CD4-positive, alpha-beta T cell treated with Interleukin-15 for 1 hour (primary cell): Measurements from ENCODE around the gene MRPS12.
A peak's percentile ranks its signal among the peaks of the same experiment; 100 is the strongest.
"Not testable (repeated sequence)": the region's sequence is repeated elsewhere in the genome, so short reads cannot be mapped to it uniquely, and the experiment has no call there.

Experiments used
- DNase-seq: peaks from one replicate; pipeline ENCODE4 v3.0.0-alpha.2; 2020

Gene MRPS12

DNA sequence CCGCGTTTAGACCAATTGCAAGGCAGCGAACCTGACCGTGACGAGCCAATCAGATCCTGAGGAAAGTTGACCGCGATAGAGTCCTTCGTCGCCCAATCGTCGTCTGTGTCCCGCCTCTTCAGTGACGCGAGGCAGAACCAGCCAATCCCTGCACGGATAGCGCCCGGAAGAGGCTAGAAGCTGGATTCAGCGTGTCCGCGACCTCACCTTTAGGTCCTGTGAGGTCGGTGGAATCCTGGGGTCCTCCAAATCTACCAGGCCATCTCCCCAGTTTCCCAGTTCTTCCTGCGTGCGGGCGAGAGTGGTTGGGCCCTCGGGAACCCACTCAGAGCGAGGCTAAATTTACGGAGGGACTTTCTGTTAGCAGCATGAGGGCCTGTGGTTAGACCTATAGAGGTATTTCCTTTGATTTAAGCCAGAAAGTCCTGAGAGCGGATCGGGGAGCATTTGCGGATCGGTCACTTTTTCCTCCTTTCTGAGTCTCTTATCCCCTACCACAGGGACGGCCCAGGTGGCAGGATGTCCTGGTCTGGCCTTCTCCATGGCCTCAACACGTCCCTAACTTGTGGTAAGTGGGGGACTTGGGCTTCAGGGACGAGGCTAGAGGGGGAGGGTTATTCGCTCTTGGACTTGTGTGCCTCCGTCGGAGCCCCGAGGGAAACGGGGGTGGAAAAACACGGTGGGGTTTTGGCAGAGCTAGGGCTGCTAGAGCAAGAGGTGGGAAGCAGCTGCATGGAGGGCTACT is at the start of gene MRPS12:
MRPS12 (plus strand) TSS at position 169 of the 745 bp plus-strand sequence; CDS start at position 520, 351 bp downstream.
- peak; percentile 99 for DNase-seq

DNA sequence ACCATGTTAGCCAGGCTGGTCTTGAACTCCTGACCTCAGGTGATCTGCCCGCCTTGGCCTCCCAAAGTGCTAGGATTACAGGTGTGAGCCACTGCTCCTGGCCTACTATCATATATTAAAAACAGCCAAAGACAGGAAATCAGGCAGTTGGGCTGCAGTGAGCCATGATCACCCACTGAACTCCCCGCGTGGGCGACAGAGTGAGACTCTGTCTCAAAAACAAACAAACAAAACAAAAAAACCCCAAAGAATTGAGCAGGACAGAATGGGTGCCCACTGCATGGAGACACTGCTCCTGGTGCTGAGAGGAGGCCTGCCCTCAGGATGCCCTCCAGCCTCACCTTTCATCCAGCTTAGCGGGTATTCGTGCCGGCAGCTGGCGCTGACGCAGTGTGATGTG is 47.5 kb upstream of the MRPS12 start:
- no peak for DNase-seq

DNA sequence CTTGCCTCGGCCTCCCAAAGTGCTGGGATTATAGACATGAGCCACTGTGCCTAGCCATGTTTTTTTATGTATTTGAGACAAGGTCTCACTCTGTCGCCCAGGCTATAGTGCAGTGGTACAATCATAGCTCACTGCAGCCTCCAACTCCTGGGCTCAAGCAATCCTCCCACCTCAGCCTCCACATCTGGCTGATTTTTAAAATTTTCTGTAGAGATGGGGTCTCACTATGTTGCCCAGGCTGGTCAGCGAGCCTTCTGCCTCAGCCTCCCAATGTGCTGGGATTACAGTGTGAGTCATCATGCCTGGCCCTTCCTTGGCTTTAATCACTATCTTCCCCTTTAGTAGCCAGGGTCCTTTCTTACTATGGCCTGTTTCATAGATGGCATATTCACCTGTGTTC is 46.1 kb upstream of the MRPS12 start:
- DNase-seq: not testable (repeated sequence)

DNA sequence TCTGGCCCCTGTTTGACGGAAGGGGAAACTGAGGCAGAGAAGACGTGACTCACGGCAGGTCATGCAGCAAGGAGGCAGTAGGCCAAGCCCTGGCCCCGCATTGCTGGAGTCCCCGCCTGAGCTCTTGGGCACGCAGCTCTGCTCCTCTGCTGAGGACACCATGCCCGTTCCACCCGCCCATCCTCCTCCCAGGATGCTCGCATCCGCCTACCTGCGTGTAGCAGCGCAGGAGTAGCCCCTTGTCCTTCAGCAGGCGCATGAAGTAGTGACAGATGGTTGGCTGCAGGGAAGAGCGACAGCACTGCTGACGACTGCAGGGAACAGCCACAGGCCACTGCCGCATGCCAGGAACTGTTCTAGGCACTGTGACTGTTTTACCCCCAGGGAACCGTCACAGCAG is 41.9 kb upstream of the MRPS12 start:
- DNase-seq: no peak

DNA sequence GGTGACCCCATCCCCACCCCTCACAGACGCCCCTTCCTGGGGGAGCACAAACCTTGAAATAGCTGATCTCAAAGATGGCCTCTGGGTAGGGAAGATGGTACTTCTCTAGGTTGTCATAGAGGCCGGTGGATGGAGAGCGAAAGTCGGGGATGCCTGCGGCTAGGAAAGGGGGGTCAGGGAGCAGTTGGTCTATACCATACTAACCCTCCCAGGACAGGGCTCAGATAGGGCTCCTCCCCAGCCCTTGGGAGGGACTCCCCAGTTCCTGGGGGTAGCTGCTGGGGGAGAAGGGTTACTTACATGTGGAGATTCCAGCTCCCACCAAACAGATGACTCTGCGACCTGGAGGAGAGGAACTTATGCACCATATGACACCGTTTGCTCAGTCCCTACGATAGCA is 40.9 kb upstream of the MRPS12 start:
- DNase-seq: no peak

DNA sequence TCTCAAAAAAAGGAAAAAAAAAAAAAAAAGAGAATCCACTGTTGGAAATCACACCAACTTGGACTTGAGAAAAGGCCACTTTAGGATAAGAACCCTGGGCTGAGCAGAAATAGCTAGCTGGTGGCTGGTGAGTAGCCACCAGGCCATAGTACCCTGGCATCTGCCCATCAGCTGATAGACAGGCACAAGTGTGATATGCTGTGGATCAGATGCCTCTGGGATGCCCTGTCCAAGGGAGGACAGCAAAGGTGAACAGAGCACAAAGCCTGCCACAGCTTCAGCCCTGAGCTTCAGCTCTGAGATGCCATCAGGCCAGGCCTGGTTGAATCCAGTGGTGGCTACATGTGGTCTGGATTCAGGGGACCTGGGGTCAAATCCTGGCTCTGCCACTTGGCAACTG is 40.1 kb upstream of the MRPS12 start:
- DNase-seq: no peak

DNA sequence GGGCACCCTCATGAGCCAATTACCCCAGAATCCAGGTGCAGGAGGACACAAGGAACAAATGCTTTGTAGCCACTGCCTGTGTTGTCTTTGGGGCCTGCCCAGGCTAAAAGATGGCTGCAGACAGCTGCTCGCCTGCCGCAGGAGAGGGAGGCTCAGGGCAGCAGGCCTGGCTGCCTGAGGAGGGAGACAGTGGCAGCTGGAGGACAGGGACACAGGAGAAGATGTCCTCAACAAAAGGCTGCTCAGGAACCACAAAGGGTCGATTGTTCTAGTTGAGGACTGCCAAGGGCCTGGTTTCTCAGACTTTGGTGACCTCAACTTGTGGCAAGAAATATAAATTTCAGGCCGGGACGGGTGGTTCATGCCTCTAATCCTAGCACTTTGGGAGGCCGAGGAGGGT is 39.0 kb upstream of the MRPS12 start:
- DNase-seq: no peak

DNA sequence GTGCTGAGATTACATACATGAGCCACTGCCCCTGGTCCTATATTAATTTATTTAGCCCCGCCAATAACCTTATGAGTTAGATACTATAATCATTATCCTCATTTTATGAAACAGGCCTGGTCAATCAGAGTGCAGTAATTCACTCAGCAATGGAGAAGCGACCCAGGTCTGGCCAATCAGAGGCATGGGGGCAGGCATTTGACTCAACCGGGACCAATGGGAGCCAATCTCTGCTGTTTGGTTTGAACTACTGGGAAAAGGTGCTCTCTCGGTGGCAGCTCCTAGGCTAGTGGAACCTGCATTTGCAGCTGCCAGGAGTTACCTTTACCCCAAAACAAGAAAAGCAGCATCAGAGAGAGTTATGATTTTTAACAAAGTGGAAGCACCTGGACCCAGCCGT is 37.9 kb upstream of the MRPS12 start:
- no peak for DNase-seq

DNA sequence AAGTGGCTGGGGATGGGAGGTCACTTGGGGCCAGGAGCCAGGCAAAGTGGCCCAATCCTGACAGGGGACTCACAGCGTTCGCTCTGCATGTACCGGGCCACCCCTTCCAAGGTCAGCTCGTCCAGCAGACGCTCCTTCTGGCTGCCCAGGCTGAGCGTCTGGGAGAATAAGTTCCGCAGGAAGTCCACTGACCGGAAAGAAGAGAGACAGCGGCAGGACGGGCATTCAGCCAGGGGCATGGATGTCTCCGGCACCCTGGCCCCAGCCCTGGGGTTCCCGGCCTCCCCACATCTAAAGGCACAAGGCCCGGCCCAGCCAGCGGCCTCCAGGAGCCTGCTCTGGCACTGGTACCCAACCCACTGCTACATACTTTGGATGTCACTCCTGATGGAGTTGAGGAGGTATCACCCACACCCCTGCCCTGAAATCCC is 37.4 kb upstream of the MRPS12 start:
- DNase-seq: no peak

DNA sequence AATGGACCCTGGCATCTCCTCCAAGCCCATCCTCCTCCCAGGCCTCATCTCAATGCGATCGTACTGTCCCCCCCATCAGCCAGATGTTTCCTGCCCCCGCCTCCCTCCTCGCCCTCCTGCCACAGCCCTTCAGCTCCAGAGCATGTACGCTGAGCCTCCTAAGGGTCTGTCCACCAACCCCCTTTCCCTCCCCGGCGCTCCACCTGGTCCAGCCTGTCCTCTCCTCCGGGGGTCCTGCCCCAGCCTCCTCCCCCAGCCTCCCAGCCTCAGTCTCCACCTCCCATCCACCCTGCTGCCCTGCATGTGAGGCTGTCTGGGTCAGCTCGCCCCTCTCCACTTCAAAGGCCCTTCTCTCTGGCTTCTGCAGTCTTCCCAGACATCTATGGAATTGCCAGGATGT is 35.8 kb upstream of the MRPS12 start:
- DNase-seq: no peak

DNA sequence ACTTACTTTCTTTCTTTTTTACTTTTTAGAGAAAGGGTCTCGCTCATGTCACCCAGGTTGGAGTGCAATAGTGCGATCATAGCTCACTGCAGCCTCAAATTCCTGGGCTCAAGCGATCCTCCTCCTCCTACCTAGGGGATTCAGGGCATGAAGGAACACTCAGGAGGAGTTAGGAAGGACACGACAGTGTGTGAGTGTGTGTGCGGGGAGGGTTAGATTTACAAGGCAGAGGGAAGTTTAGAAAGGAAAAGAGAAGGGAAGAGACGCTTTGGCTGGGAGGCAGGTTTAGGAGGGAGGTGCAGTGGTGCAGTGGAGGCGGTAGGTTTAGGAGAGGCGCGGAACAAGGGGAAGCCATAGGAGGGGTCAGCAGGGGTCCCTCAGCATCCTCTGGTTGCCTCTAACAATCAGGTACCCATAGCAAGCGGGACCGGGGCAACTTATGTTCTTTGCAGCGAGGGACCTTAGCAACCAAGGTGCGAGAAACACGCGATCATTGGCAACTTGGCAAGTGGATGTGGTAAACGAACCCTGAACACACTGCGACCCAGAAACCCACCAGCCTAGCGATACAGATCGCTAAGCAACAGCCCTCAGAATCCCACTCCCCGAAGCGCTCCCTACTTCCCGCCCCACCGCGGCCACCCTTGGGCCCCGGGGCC is 31.8 kb upstream of the MRPS12 start:
- no peak for DNase-seq

DNA sequence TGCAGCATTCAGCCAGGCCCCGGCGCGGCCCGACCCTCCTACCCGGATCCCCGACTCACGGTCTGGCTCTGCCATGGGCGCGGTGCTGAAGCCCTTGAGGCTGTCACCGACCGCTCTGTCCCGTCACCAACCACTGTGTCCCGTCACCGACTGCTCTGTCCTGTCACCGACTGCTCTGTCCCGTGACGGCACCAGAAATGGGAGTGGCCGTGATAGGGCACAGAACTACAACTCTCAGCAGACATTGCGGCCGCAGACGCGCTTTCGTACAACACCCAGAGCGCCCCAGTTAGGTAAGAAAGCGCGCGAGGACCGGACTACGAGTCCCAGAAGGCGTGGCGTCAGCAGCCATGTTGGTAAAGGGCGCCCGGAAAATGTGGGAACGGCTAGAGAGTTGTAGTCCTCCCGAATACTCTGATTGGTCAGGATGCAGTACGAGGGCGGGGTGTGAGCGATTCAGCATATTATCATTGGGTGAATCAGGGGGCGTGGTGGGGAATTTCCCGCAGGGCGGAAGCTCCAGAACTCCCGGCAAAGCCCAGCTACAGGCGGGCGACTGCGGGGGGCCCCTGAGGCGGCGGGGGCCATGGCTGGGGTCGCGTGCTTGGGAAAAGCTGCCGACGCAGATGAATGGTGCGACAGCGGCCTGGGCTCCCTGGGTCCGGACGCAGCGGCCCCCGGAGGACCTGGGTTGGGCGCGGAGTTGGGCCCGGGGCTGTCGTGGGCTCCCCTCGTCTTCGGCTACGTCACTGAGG is 31.1 kb upstream of the MRPS12 start, which contains the start of the genes NFKBIB and SIRT2:
NFKBIB (plus strand) TSS at position 523 of the 755 bp plus-strand sequence; CDS start at position 587, 64 bp downstream.
SIRT2 (minus strand) TSS at position 172 of the 755 bp plus-strand sequence; CDS start at position 75, 97 bp downstream.
- peak; percentile 100 for DNase-seq

DNA sequence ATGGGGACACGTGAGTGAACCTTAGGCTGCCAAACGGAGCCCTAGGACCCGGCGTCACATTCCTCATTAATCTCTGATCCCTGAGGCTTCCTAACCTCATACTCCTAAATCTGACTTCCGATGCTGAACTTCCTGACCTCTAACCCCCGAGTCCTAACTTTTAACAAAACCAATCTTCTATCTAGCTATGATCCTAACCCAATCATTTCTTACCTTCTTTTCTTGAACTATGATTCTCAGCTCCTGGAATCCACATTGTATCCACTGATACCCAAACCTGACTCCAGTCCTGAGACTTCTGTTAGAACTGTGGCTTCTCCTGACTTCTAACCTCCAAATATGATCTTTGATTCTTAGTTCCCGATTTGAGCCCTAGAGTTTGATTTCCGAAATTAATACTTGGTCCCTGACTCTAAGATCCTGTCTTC is 30.5 kb upstream of the MRPS12 start:
- no peak for DNase-seq

DNA sequence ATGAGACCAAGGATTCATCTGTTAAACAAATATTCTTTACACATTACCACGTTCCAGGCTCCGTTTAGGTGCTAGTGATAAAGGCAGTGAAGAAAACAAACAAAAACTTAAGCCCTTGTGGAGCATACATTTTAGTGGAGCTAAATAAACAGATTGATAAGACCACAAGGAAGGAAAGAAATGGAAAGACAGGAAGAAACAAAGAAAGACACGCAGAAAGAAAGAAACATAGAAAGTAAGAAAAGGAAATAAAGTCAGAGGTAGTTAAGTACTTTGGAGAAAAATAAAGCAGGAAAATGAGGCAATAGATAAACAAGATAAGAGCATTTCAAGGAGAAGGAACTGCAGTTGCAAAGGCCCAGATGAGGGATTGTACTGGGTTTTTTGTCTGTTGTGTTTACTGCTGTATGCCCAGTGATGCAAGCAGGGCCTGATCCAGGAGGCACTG is 30.0 kb upstream of the MRPS12 start:
- DNase-seq: no peak

DNA sequence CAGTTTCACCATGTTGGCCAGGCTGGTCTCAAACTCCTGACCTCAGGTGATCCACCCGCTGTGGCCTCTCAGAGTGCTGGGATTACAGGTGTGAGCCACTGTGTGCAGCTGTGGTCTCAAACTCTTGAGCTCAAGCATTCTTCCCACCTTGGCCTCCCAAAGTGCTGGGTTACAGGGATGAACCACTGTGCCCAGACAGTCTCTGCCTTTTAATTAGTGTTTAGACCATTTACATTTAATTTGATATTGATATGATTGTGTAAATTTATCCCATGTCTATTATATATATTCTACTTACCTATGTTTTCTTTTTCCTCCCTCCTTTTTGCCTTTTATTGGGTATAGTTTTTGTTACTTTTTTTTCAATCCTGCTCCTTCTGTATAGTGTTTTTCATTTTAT is 29.1 kb upstream of the MRPS12 start:
- DNase-seq: no peak

DNA sequence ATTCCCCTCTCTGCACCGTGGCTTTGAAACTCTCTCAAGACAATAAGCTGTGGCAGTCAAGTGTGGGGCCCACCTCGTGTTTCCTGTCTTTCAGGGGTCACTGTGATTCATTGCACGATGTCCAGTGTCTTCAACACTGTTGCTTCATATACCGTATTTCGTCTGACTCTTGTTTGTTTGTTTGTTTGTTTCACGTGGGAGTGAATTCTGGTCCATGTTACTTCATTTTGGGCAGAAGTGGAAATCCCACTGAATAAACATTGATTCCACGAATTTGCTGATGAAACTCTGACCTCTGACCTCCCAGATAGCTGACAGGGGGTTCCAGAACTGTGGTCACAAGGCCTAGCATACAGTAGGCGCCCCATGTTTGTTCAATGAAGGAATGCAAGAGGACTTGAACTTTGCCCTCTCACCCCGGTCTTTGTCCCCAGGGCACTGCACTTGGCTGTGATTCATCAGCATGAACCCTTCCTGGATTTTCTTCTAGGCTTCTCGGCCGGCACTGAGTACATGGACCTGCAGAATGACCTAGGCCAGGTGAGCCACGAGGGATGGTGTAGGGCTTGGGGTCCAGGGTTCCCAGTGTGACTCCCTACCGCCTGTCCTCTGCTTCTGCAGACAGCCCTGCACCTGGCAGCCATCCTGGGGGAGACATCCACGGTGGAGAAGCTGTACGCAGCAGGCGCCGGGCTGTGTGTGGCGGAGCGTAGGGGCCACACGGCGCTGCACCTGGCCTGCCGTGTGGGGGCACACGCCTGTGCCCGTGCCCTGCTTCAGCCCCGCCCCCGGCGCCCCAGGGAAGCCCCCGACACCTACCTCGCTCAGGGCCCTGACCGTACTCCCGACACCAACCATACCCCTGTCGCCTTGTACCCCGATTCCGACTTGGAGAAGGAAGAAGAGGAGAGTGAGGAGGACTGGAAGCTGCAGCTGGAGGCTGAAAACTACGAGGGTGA is 25.9 kb upstream of the MRPS12 start:
- no peak for DNase-seq

DNA sequence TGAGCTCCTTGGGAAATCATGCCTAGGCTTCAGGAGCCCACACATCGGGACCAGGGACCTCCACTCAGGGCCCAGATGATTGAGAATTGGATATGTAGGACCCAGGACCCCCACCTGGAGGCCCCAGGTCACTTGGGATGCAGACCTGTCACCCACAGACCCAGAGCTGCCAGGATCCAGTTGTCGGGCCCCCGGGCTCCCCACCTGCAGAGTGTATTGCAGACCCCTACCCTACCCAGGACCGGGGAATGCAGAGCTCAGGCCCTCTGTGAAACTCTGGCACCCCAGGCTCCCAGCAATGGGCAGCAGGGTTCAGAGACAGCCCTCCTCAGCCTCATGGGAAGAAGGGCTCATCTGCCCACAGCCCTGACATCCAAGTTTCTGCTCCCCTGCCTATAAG is 25.1 kb upstream of the MRPS12 start:
- DNase-seq: no peak

DNA sequence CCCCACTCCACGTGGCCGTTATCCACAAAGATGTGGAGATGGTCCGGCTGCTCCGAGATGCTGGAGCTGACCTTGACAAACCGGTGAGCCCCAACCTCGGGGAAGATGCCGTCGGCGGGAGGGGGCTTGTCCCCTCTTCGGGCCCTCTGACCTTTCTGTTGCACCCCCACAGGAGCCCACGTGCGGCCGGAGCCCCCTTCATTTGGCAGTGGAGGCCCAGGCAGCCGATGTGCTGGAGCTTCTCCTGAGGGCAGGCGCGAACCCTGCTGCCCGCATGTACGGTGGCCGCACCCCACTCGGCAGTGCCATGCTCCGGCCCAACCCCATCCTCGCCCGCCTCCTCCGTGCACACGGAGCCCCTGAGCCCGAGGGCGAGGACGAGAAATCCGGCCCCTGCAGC is 23.5 kb upstream of the MRPS12 start:
- DNase-seq: no peak

DNA sequence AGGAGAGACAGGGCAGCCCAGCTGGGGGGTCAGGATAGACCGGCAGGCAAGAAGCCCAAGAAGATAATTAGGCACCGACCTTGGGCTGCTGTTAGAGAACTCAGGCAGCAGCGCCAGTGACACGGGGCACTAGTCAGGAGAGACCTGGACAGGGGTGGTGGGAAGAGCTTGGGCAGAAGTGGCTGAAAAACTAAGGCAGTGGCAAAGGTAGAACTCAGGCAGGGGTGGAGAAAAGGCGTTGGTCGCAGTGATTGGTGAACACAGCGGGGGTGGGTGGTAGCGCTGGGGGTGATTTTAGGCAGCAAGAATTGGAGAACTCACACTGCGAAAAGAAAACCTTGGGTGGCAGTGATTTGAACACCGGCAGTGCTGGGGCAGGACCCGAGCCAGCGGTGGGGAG is 23.1 kb upstream of the MRPS12 start:
- DNase-seq: no peak

DNA sequence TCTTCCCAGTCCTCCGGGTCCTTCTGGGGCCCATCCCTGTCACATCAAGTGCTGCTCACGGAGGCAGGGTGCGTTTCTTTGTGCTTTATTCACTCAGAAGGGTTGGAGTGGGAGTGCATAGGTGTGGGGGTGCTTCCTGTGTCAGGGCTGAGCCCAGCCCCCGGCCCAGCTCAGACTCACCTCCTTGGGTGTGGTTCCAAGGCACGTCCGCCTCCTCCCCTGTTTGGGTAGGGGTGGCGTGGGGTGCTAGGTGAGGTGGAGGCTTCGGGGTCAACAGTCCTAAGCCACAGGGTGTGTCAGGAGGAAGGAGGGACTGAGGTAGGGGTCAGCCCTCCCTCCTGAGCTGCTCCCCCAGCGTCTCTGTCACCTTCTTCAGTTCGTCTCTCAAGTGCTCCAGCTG is 21.8 kb upstream of the MRPS12 start:
- DNase-seq: no peak

DNA sequence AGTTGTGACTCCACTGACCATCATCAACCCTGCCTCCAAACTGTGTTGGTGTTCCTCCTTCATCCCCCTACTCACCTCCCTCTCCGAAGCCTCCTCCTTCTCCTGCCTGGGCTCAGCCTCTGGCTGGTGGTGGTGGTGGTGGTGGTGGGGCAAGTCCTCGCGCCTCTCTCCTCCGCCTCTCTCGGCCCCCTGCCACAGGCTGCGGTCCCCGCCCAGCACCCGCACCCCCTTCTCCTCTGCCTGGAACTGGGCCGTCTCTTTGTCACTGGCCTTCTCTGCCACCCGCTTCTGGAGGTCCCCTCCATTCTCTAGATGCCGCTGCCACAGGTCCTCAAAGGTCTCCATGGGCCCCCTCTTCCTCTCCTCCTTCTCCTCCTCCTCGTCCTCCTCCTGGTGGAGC is 20.3 kb upstream of the MRPS12 start:
- DNase-seq: no peak

DNA sequence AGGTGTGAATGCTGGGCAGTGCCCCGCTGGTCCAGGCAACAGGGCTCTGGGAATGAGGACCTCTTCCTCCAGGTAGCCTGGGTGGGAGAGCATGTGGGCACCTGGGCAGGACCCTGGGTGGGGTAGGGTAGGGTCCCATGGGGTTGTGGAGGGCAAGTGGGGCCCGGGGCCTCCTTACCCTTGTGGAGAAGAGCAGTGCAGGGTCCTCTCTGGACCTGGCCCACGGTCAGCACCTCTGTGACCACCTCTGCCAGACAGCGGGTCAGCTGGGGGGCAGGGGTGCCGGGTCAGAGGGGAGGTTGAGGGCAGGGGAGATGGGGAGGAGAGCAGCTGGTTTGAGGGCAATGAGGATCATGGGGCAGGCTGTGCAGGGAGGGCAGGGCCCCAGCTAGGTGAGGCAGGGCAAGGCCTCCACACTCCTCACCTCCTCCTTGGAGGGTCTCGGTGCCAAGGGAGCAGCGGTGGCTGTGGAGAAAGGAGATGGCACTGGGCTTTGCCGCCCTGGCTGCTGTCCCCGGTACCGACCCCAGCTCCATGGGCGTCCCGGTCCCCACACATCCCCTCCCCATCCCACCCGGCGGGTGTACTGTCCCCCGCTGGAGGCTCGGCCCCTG is 19.2 kb upstream of the MRPS12 start:
- DNase-seq: no peak
